GM18517 (cell line): ENCODE data around the gene OSBPL5.

Experiments
- ATAC-seq: cut with Tn5 transposase; IDR thresholded peaks from one replicate; pipeline ENCODE4 v1.9.1; 2021; ENCODE audit warnings: mild to moderate bottlenecking, moderate library complexity; ENCODE audit not compliant: unreplicated experiment

The OSBPL5 gene

GRCh38 chr11:3135481-3136440 is 29.3 kb downstream of the OSBPL5 start:
- ATAC-seq: no peak

GRCh38 chr11:3134651-3135480 is 30.2 kb downstream of the OSBPL5 start:
- no peak for ATAC-seq

- no peak for ATAC-seq
These were observed 30.9 kb downstream of the OSBPL5 start for GRCh38 chr11:3134218-3134621.

- no peak for ATAC-seq
These were observed 31.6 kb downstream of the OSBPL5 start for GRCh38 chr11:3133261-3134217.

- ATAC-seq: no peak
These were observed 32.3 kb downstream of the OSBPL5 start for GRCh38 chr11:3132831-3133260.

- ATAC-seq: no peak
These were observed 32.8 kb downstream of the OSBPL5 start for GRCh38 chr11:3132271-3132781.

GRCh38 chr11:3131330-3131941 is 33.7 kb downstream of the OSBPL5 start:
- no peak for ATAC-seq

GRCh38 chr11:3130269-3131071 is 34.6 kb downstream of the OSBPL5 start:
- ATAC-seq: no peak

GRCh38 chr11:3129591-3130268 is 35.4 kb downstream of the OSBPL5 start:
- no peak for ATAC-seq

GRCh38 chr11:3129181-3129590 is 35.9 kb downstream of the OSBPL5 start:
- no peak for ATAC-seq

- no peak for ATAC-seq
These were observed 36.5 kb downstream of the OSBPL5 start for GRCh38 chr11:3128356-3129180.

GRCh38 chr11:3127706-3128355 is 37.3 kb downstream of the OSBPL5 start:
- ATAC-seq: no peak

- no peak for ATAC-seq
These were observed 38.0 kb downstream of the OSBPL5 start for GRCh38 chr11:3126901-3127691.

- ATAC-seq: no peak
These were observed 38.8 kb downstream of the OSBPL5 start for GRCh38 chr11:3126207-3126865.

GRCh38 chr11:3124821-3125220 is 40.3 kb downstream of the OSBPL5 start:
- no peak for ATAC-seq
